Stimulated activated CD4-positive, alpha-beta T cell treated with anti-CD3 and anti-CD28 coated beads, Interleukin-2, amount 100 ng/mL, for 48 hours (primary cell): Measurements from ENCODE around the gene ARHGAP21.

ENCODE experiments used
- DNase-seq, 2 donors: peaks; one replicate each; pipeline ENCODE4 v3.0.0-alpha.2; 2020

The ARHGAP21 gene

DNA sequence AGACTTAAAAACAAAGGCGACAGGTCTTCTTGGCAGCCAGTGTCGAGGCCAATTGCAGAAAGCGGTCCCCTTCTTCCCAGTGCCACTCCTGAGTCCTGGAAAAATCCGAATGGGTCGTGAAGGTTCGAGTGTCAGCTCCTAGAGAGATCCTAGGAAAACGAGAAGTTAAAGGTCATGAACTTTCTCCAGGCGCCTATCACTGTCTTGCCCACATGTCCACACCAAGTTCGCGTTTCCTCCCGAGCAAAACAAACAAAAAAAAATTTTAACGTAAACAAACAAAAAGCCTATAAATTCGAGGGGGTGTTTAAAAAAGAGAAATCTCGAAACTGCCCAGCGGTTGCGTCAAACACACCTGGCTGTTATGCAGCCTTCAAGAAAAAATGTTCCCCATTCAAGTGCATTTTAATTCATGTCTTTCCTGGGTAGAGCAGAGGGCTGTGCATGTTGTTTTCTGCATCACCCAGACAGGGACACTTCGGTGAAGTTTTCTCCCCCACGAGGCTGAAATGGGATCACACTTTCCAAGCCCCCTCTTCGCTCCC, 1.5 kb downstream of the ARHGAP21 start:
- DNase-seq = no peak

DNA sequence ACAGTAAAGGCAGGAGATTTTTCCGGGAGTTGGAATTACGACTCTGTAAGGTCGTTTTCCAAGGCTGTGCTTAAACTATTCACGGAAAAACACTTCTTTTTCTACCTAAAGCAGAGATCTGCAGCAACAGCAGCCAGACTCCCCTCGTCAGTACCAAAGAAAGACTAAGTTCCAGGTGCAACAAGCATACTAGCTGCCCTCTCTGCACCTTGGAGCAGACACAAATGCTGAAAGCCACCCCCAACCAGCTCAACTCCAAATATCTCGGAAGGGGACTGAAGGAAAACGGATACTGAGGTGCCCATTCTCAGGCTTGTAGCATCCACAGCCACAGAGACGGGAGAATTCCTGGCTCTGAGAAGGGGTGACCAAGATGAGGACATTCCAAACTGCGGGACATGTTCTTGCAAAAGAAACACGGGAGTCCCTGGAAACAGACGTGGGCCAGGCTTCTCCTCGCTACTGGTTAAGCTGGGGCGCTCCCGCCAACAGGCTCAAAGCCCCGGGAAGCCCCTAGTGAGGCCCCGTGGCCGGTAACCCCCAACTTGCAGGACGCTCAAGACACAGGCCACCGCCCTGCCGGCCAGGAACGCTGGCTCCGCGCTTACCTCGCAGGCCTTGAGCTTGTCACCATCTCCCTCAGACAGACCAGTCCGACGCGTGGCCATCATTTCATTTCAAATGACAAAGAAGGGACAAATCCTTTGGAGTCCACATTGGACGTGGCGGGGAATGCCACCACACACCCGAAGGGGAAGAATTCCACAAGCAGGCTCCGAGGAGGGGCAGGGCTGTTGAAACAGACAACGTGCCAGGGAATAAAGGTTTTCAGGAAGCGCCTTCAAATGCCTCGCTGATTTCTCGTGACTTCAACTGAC, 2.2 kb downstream of the ARHGAP21 start:
- no peak for DNase-seq

DNA sequence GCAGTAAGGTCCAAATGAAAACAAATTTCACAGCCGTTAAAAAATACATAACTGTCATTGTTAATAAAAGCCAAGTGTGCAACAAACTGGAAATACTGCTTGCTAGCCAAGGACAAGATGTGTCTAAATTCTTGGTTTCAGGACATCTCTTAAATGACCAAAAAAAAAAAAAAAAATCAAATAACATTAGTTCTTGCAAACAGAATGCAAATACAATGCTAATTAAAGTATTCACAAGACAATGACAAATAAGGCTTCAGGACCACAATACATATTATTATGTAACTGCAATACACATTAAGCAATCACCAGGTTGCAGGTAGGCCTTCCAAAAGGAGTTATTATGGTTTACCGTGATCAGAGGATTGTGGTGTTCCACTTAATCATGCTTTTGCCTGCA, 3.6 kb downstream of the ARHGAP21 start:
- no peak for DNase-seq

DNA sequence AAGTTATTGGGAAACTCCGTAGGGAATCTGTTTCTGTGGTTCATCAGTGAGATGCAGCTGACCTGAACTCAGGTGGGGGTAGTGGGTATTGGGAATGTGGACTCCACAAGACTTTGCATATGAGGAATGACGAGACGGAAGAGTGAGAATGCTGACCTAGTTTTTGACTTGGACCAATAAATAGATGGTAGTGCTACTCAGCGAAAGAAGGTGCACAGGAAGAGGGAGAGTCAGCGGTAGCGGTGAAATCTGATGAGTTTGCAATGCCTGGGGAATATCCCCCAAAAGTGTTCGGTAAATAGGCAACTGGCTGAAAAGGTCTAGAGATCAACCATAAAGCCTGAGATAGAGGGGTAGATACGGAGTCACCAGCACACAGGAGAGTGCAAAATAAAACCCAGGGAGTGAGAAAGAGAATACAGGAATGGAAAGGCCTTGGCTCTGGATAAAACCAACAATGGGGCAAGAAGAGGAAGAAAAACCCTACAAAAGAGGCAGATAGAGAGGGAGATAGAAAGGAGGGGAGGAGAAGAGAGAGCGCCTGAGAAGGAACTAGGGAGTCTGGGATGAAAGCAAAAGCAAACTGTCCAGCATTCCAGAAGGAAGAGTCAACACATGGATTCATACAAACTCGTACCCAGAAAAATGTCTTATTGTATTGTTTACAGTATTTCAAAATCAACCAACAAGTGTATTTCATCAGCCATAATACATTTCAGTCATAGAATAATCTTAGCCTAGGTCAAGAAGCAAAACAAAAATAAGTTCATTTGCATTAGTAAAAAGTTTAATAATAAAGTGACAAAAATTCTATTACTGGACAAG, 5.4 kb downstream of the ARHGAP21 start:
- no peak for DNase-seq

DNA sequence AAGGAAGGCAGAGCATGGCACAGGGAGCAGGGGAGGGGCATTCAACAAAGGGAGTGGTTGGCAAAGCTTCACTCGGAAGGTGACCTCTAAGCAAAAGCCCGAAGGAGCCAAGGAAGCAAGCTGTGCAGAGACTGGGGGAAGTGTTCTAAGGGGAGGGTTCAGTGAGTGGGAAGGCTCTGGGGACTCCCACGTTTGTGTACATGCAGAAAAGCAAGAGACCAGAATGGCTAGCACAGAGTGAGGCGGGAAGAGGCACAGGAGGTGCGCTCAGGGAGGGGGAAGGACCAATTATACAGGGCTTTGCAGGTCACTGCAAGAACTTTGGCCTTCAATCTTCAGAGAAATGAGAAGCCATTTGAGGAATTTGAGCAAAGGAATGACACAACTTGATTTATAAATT, 7.4 kb downstream of the ARHGAP21 start:
- DNase-seq = no peak

DNA sequence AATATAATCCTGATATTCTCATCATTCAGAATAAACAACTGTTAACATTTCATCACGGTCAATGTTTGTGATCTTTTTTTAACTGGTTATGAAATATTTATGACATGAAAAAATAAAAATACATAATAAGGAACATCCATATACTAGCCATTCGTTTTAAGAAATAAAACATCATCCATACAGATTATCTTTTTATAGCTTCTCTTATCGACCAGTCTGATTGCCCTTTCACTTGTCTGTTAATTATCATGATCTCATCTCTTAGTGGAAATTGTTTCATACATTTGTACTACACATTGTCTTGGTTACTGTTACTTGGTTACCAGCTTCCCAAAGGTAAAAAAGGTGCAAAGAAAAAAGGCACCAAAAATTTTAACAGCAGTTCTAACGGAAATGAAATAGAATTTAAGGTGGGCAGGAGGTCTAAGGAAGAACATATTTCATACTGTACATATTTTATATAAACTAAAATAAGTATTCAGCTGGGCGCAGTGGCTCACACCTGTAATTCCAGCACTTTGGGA, 8.4 kb downstream of the ARHGAP21 start:
- DNase-seq = no peak

DNA sequence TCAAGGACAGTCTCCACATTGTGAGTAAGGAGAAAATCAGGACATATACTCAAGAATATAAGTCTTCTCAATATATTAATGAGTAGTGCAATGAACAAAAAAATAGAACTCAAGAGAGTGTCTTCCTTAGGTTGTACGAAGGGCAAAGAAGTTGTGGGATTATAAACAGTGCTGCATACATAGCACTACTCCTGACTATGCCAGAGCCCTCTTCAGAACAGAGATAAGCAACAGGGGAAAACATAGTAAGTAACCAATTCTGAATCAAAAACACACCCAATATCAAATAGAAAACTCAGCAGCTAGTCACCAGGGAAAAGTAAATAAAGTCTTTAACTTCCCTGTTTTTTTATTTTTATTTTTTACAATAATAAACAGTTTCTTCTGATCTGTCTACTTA, 10.6 kb downstream of the ARHGAP21 start:
- DNase-seq = no peak

DNA sequence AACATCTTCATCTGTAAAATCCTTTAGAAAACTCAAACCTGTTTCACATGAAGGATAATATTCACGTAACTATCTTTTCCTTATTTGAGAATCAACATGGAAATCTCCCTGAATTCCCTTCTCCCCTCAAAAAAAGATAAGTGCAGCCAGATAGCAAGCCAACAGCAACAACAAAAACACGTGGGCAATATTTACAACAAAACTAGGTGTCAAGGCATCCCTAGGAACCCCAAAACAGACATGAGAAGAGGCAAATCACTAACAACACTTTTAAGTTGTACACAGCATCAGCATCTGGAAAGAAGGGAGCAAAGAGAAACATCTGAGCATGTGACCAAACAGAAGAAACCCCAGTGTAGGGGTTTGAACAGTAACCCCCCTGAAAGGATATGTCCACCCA, 12.2 kb downstream of the ARHGAP21 start:
- DNase-seq = no peak

DNA sequence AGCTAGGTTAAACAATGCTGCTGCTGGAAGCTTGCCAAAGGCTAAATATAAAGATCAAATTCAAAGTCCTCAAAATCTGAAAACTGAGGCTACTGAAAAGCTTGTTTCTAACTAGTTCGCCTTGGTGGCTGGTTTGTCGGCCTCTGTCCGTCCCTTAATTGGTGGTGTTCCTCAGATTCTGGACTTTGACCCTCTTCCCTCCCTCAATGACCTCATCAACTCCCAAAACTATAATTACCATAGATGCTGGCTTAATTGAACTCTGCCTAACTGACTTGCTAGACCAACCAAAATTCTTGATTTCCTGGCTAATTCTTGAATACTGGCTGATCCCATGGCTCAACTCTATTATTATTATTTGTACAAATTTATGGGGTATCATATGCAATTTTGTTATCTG, 15.6 kb downstream of the ARHGAP21 start:
- DNase-seq = no peak

DNA sequence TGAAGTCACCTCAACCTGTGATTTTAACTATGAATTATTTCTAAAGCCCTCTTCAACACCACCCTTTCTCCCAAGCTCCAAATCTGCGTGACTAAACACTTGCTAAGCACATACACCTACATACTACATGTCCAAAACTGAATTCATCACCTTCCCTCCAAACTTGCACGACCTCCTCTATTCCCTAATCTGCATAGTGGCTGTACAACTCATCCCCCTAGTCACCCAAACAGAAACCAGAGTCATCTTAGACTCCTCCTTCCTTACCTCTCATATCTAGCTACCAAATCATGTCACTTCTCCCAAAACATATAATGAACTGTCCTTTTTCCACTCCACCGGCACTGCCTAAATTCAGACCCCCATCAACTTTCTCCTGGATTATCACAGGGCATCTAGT, 16.2 kb downstream of the ARHGAP21 start:
- no peak for DNase-seq

DNA sequence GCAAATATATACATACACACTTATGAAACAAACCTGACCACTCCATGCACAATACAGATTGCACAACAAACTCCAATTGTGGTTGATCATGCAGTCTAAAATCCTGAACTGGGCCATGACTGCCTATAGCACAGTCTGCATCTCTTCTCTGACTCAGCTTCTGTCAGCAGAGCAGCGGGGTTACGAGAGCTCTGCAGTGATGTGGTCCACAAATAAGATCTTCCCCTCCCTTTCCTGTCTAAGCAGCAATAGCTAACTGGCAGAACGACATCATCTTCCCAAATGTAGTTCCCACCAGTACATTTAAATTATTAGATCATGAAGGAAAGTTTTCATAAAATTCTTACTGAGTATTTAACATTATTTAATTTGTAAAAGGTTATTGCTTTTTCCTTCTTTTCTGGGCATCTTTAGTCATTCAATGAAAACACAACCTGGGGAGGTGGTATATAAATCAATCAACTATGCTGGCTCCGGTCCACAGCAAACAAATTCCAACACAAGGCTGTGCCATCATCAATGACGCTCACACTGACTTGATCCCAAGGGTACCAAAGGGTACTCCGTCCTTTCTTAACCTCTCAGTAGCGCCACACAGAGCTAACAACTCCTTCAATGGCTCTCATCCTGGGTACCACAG, 17.1 kb downstream of the ARHGAP21 start:
- peak in 1 of 2 donors; percentile 21 for DNase-seq

DNA sequence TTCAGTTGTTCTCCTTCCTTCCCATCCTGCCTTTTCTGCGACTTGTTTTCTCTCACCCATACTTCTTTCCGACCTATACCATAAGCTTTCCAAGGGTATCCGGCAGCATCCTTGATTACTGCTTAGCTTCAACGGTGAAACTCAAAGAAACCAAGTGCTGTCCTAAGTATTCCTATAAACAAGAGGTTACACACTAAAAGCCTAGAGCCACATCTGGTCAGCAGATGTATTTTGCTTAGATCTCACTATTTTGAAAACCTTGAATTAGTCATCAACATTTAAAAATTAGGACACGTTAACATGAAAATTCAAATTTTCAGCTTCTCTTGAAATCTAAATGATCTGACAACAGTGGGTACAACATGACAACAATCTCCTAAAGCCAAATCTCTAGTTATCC, 20.0 kb downstream of the ARHGAP21 start:
- DNase-seq = no peak

DNA sequence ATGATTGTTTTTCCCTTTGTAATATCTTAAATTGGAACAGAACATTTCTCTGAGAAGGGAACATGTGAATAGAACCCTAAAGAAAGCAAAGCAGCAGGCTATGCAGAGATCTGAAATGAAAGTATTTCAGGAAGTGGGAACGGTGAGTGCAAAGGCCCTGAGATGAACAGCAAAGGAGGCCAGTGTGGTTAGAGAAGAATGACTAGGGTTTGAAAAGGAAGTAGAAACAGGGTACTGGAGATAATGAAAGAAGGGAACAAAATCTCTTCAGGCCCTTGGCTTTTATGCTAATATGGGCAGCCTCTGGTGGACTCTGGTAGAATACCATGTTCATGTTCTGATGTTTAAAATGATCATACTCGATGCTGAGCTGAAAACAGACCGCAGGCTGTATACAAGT, 22.2 kb downstream of the ARHGAP21 start:
- DNase-seq = no peak

DNA sequence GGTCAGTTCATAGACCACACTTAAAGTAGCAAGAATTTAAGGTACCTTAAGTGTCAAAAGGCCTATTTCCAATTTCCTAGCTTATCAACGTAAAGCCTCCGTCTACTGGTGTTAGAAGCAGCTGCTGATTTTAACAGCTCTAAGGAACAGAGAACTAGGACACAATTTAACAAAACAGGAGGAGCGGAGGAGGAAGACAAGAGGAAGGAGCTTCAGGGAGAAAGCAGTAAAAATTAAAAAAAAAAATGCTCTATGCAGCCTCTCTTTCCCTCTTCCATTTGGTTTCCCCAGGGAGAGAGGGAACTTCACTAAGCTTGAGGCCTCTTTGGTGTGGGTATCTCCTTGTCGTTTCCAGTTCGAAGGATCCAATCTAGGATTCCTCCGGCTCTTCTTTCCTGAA, 22.7 kb downstream of the ARHGAP21 start:
- no peak for DNase-seq

DNA sequence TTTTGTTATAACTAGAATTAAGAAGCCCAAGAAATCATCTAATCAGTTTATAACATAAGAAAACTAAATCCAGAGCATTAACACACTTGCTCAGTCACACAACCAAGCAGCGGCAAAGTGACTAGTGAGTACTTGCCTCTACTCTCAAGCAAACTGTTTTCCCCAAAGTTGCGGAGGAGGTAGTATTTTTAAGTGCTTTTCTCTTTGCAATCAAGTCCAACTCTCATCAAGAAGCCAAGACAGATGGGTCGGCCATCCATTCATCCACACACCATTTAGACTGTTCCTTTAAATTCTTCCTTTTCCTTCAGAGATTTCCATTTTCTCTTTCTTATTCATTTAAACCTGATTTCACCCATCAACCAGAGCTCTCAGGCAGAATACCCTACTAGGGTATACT, 25.4 kb downstream of the ARHGAP21 start:
- DNase-seq = no peak

DNA sequence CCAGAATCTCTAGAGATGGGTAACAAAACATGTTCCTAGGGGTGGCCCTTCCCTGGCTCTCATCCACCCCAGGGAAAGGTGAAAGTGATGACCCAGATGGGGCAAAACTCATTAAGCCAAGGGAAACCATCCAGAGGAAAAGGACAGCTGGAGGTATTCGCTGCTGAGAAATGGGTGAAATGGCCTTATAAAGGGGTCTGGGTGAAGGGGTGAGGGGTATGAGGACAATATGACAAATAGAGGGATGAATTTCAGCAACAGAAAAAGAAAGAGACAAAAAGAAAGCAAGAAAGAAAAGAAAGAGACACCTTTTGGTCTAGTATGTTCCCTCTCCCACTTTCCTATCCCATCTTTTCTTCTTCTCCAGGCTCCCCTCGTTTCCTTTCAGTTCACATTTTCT, 26.6 kb downstream of the ARHGAP21 start:
- no peak for DNase-seq

DNA sequence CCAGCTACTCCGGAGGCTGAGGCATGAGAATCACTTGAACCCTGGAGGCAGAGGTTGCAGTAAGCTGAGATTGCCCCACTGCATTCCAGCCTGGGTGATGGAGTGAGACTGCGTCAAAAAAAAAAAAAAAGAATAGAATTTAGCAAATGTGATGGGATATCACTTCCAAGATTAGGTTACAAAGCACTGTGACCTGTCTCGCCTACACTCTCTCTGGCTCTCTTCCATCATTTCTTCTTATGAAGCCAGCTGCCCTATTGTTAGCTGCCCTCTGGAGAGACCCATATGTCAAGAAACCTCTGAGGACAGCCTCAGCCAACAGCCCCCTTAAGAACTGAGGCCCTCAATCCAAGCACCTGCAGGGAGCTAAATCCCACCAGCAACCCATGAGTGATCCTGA, 28.2 kb downstream of the ARHGAP21 start:
- no peak for DNase-seq

DNA sequence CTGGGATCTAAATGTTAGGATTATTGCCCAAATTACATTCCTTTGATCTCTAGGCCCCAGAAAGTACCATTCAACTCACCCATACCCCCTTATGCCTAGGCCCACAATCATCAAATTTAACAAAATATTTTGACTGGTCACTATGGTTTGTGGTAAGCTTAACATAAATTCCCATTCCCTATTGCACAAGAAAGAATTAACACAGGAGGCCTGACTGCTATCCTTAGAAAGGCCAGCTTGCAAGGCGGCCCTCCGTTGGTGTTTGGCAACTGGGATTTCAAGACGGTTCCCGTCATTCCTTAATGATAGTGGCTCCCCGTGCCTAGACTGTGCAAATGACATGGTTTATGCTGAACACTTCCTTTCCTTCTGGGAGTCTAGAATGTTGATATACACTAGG, 29.6 kb downstream of the ARHGAP21 start:
- no peak for DNase-seq

DNA sequence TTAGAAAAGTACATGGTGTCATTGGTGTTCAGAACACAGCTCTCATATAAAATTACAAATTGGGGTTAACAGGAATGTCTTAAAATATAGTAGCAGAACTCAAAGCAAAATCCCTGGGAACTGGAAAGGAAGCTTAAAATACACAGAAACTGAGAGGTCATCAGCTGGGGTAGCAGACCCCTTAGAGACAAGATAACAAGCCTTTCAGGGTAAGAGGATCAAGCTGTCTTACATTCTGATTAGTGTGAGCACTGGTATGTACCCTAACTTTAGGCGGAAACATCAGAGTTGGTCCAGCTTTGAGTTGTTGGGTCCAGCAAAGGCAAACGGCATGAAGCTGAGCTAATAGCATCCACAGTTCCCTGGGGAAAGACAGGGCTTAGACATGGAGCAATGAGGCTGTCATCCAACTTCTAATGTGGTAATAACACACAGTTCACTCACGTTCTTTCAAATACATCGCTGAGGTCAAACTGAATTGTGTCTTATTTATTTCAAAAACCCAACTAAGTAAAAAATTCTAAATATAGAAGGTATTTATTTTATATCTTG, 32.6 kb downstream of the ARHGAP21 start:
- DNase-seq = no peak

DNA sequence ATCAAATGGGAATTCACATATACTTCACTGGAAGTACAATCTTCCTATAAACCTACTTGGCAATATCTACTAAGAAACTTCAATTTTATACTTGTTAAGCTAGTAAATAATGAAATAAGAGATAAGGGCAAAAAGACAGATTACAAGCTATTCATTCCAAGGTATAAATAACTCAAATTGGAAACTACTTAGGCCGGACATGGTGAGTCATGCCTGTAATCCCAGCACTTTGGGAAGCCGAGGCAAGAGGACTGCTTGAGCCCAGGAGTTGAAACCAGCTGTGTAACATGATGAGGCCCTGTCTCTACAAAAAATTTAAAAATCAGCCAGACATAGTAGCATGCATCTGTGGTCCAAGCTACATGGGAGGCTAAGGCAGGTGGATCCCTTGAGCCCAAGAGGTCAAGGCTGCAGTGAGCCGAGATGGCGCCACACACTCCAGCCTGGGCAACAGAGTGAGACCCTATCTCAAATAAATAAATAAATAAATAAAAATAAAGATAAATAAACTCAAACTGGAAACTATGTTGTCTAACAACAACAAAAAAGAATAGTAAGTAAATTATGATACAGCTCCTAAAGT, 37.6 kb downstream of the ARHGAP21 start:
- DNase-seq = no peak

DNA sequence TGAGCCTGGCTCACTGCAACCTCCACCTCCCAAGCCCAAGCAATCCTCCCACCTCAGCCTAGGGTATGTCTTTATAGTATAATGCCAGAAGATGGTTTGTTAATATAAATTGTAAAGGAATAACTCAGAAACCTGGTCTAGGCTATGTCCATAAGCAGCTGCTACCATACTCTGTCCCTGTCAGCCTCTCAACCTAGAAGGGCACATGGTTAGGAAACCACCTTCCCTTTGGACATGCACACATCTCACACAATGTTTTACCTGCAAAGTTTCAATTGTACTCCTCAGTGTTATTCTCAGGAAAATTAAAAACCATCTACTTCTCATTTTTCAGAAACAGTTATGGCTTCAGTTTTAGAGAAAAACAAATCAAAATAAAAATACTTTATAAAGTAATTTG, 40.1 kb downstream of the ARHGAP21 start:
- no peak for DNase-seq

DNA sequence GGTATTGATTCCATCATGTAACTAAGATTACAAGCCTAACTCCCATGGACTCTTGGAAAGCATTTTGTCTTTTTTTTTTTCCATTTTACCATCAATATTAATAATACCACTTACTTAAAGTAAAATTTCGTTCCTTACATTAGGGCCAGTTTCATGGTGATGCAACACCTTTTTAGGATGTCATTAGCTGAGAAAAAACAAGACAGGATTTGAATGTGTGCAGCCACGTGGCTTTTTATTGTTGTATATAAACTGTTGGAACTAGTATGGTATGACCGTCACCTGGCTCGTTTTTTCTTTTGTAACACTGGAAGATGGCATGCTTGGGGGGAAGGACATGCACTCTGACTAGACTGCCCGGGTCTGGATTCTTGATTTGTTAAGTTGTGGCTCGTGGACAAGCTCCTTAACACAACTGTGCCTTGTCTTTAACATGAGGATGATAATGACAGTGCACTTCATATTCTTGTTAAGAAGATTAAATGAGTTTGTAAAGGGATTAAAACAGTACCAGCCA, 42.1 kb downstream of the ARHGAP21 start:
- no peak for DNase-seq
